Activated CD8-positive, alpha-beta memory T cell treated with anti-CD3 and anti-CD28 coated beads, Interleukin-2, amount 50 U/mL, for 24 hours (primary cell): ENCODE measurements around the gene DPYD.

Experiments
- DNase-seq: peaks from one replicate; pipeline ENCODE4 v3.0.0-alpha.2; 2020; ENCODE audit errors: extremely low read depth

DPYD gene

DNA sequence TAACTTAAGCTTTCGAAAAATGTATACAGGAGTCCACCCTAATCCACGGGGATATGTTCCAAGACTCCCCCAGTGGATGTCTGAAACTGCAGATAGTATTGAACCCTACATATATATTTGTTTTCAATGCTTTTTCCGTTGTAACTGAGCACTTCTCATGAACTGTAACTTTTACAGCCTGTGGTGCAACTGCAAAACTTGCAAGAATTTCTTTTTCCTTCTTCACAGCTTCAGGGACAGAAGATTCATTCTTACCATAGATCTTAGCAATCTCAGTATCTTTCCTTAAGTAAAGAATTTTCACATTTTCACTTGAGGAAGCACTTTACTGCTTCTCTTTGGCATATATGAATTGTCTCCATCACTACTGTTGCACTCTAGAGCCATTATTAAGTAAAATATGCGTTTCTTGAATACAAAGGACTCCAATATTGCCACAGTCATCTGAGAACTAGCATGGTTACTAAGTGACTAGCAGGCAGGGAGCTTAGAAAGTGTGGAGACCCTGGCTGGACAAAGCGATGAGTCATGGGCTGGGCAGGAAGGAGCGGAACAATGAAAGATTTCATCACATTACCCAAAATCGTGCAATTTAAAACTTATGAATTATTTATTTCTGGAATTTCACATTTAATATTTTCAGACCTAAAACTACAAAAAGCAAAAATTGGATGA is 14.1 kb downstream of the DPYD start:
- no peak for DNase-seq

DNA sequence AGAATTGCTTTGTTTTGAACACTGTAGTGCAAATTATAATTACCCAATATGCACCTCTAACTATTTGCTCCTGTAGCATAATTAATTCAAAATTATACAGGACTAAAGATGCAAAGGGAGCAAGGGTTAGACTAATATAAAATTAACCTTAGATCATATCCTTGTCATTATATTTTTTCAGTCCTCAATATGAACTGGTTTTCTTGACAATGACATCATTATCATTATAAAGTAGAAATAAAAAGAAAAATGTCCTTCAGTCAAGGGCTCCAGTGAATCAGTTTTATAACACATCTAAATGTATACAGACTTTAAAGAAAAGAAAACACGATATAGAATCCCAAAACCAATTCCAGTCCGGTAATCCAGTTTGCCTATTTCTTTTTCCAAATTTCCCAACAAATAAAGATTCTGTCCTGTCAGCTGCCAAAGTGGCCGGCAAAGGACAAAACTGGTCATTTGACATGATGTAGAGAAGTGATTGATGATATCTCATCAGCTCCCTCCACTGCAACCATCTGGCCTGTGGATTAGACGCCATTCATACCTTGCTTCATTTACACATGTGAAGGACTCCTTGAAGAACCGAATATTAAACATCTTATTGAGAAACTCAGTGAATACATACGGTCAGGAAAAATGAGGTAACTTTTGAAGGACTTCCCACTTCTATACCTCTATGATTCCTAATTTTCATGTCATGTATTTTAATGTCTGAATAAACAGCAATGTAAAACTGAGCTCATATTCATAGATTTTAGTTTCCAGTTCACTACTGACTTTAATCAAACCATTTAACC is 15.5 kb downstream of the DPYD start:
- no peak for DNase-seq

DNA sequence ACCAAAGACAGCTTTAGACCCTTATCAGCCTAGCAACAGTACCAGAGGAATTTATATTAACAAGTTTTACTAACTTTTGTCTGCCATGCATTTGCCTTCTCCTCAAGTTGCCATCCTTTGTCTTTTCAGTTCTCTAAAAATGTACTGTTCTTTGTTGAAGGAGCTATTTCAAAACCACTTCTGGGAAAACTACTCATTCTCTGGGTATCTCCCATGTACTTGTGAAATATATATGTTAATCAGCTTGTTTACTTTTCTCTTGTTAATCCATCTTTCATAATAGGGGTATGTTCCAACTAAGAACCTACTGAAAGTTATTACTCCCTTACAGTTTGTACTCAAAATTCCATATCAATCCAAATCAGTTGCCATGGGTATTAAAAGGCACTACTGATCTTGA is 16.3 kb downstream of the DPYD start:
- no peak for DNase-seq

DNA sequence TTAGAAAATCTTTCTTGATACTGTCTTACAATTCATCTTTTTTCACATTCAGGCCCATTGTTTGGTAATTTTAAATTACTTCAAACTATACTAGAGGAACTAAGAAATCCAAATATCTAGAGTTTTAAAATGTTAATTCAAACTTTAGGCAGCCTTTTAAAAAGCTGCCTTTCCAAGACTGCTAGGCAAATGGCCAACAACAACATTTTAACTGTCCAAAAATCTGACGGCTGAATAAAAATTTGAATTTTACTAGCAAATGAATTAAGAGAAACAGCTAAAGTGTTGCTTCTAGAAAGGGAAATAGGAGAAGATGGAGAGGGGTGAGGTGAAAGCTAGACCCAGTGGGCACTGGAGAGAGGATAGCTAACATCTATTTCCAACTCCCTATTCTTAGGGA is 17.2 kb downstream of the DPYD start:
- no peak for DNase-seq

DNA sequence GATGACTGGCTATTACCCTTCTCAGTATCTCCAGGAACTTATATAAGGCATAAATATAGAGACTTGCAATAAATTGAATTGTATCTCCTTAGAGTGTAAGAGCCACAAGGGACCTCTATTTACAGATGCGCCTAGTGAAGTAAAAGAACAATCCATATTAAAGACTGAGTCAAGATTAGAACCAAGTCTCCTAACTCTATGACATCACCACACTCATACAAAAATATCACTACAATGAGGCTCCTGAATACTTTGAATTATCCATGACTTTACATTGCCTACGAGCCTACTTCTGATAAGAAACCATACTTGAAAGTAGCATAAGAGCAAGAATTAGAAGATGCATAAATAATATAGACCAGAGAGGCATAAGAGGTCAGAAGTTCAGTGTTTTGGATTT is 18.8 kb downstream of the DPYD start:
- no peak for DNase-seq

DNA sequence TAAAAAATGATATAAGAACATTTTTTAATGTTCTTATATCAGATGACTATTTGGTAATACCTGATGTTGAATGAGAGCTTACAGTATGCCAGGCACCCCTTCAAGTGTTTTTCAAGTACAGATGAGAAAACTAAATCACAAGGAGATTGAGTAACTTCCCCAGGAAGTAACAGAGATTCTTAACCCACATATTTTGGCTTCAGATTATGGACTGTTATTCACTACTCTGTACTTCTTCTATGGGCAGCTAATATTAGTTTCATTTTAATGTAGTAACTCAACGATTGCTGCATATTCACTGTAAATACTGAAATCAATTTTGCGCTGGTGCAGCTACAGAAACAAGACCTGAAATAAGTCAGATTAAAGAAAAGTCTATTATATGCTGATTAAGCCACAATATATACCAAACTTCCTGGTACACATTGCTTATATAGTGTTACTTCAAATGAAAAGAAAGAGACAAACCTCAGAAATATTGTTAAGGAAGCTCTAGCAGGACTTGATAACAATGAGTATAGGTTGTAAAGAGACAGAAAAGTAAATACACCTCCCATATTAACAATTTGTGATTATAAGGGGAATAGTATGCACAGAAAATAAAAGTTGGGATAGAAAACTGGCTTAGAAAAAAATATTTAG is 19.7 kb downstream of the DPYD start:
- no peak for DNase-seq

DNA sequence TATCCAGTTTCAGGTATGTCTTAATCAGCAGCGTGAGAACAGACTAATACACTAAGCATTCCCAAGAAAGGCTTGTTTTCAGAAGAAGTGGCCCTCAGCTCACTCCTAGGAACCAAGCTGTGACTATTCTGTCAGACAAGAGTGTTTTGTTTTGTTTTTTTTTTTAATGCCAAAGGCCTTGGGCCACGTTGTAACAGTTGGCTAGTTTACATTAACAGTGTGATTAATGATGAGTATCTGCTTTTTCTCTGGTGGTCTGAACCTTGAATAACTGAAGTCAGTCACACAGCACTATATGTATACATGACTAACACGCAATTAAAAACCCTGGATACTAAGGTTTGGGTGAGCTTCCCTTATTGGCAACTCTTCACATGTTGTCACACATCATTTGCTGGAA is 21.9 kb downstream of the DPYD start:
- DNase-seq, result no peak

DNA sequence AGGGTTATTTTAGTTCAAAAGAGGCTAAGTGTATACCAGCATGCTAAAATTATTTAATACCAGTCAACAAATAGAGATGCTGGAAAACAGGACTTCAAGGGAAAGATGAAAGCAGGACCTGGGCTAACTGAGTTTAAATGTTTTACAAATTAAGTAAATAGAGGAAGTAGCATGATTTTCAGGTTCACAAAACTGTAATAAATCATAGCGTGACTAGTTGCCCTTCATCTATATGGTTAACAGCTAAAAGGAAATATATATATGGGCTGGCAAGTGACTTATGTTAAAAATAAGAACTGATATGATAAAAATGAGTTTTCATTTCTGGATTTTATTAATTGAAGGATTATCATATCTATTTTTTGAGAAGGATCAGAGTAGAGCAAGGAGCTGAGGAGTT is 25.6 kb downstream of the DPYD start:
- no peak for DNase-seq

DNA sequence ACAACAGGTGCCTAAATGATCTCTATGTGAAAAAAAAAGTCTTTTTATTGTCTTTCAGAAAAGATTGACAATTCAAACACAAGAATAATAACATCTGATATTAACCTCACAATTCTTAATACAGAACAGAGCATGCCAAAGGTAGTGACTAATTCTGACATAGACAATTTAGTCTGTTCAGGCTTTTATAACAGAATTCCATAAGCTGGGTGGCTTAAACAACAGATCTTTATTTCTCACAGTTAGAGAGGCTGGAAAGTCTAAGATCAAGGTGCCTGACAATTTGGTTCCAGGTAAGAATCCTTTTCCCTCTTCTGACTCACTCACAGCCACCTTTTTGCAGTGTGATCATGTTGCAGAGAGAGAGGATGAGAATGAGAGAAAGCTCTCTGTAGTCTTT is 27.0 kb downstream of the DPYD start:
- no peak for DNase-seq

DNA sequence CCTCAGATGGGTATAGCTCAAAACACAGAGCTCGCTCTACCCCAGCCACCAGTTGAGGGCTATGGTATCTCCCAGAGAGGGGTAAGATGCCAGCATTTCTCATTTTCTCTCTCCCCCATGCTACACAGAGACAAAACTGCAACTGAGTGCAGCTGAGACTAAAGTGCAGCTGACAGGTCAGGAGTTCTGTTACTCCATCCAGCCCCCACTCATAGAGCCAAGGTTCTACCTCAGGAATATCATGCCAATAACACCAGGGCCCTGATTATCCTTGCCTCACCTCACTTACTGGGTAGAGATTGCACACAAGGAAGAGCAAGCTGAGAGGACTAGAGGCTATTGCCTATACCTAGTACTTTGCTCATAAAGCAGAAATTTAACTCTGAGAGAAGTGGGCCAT is 34.6 kb downstream of the DPYD start:
- DNase-seq, result no peak

DNA sequence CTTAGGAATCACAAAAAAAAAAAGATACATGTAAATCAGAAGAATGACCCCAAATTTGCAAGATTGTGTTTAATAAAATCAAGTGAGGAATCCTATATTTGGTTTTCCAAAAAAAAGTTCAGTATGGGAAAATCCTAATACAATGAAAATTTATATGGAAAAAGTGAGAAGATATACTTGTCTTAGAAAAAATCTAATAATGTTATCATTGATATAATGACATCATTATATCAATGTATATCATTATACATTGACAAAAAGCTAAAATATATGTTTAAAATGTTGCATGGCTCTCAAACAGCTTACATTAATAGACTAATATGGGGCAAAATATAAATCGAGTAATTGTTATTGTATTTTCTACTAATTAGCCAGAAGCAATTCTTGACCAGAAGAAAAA is 37.0 kb downstream of the DPYD start:
- DNase-seq, result no peak

DNA sequence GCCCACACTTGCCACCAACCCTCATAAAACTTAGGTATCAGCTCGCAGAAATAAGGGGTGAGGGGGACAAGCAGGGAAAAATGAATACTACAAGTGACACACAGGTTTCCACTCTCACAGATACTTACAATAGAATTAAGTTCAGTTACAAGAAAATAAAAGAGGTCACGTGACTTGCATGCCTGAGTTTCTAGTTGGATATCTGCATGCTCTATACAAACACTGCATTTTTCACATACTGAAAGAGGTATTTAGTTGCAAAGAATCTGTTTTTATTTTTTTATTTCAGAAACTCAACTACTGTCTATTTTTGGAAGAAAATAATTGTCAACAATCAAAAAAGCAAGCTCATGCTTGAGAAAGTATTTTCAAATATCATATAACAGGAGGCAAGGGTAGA is 43.5 kb downstream of the DPYD start:
- no peak for DNase-seq

DNA sequence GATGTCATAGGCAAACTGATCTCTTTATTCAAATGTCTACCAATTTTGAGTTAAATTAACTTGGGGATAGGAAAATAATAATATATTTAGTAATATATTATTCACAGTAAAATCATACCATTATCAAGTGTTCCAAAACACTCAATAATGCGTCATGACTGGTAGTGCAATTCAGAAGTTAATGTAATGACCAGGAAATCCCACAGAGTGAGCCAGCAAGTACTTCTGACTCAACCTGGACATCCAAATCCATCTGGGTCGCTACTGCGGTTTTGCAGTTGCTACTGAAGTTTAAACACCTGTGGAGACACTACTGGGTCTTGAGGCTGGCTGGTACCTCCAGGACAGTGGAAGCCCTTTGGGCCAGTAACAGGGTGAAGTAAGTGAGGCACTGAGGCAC is 44.8 kb downstream of the DPYD start:
- no peak for DNase-seq

DNA sequence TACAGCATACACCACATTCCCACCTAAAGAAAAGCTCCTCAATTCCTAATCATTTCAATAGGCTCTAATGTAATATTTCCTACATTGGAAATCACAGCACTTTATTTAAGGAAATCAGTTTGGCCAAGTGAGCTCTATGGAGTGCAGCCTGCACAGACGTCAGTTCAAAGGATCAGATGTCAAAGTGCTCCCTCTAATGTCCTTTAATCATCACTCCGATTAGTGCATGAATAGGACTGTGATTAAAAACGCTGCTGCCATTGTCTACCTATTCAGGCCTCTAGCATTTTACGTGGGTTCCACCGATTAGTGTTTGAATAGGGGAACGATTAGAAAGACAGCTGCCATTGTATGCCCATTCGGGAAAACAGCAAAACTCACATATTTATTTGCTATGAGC is 50.2 kb downstream of the DPYD start:
- DNase-seq, result no peak

DNA sequence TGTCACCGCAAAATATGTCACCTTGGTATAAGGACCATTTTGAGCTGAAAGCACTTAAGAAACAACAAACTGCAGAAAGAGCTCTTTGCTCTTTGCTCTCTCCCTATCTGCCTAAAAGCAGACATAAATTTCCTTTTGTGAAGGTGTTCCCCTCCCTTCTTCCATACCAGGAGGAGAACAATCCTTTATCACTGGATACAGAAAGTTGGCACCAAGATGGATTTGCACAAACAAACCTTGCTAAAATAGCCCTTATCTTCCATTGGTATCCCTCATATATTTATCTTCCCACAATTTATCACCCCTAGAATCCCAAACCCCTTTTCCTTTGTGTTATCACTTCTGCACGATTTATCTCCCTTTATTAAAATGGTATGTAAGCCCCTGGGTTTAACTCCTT is 51.4 kb downstream of the DPYD start:
- DNase-seq, result no peak

DNA sequence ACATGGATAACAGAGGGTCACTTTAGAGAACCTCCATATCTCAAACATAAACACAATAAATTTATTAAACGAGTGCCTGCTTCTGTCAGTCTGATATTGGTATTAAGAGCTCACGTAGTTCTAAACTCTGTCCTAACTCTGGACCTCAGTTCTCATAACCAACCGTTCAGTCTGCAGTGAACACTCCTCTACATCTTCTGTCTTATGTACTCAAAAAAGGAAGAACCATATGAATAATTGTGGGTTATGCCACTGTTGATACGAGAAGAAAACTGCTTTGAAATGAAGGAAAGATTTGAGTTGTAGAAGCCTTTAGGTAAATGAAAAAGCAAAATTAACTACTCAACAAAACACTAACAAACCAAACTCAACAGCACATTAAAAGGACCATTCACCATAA is 53.7 kb downstream of the DPYD start:
- no peak for DNase-seq

DNA sequence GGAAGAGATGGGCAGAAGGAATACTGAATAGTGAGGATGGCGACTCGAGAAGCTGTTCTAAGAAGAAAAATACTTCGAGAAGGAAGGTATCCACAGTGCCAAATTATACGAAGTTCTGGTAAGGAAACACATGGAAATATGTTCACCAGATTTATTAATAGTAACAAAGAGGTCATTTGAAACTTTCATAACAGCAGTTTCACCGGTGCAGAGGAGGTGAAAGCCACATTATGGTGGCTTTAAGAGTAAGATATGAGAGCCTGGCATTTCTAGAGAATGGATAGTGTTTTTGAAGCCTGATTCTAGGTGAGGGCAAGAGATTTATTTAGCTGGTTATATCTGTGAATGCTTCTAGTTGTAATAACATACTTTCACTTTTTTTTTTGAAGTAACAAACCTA is 56.2 kb downstream of the DPYD start:
- no peak for DNase-seq

DNA sequence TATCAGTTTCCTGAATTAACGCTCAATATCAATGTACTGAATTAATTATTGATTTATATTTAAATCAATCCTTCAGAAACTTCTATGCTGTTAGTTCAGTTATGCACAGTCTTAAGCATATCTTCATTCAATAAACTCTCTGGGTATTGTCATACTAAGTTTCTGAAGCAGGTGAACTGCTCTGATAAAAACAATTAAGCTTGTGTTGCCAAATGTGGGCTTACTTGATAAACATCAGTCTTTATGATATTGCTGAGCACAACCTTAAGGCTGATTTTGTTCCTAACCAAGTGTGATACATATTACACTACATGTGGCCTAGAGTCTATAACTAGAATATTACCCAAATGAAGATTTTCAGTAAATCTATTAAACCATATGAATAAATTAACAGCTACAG is 67.6 kb downstream of the DPYD start:
- no peak for DNase-seq

DNA sequence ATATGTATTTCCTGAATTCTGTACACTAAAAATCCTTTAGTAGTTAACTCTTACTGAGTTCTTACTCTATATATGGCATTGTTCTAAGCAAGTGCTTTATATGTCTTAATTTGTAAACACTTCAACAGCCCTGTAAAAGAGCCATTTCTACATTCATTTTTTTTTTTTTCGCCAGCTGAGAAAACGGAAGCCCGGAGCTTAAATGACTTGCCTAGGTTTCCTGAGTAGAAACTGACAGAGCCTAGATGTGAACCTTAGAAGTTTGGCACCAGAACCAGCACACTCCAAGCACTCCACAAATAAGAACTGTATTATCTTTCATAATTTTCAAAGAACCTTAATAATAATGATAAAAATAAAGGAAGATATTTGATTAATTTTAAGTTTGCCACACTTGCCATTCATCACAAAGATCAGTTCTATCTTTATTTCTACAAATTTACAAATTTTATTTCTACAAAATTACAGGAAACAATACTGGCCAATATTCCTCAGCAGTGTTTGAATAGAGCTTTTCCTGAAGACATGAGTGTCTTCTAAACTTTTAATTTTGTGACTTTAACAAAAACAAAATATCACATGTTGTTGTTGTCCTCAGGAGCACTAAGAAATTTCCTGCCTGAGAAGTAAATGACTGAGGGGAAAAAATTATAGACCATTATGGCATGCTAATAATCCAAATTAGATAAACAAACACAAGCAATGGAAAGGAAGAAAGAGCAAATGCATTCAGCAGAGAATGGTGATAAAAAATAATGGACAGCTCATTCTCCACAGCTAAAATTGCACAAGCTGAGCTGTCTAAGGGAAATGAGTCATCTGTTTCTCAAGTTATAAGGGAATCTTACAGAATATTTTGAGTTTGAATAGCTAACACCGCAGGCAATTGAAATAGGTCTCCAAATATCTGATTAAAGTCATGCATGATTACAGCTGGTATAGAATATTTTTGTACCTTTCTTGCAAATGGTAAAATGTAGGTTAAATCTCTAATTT is 71.2 kb downstream of the DPYD start:
- no peak for DNase-seq

DNA sequence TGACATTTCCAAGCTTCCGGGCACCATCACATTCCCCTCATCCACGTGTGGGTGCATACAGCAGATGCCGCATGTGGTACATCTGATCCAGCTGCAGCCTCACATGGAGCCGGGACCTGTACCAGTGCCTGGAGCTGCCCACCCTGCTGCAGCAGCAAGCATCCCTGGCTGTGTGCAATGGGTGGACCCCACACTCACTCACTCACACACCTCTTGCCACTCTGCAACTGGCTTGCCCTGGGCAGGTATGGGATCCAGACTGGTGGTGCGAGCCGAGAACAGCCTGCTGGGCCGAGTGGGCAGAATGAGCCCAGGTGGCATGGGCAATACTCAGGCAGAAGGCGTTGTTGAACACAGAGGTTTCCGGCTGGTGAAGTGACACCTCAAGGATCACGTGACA is 75.0 kb downstream of the DPYD start:
- DNase-seq, result no peak

DNA sequence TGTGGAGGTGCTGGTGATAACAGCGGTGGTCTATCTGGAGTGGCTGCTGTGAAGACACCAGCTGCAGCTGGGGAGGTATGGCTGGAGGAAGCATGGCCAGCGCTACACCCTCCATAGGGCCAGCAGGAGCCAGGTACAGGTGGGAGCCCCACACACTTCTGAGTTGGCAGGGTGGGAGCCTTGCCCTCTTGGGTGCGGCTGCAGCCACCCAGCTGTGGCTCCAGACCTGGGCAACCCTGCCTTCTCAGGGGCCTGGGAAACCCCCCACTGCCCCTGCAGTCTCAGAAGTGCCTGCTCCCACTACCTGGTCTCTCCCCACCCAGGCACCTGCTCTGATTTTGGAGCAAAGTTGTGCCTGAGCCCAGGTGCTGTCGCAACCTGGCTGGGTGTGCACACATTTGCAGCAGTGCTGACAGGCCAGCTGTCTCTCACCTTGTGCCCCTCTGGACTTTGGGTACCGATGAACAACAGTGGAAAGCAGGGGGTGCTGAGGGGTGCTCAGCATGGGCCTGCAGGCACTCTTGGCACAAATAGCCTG is 76.2 kb downstream of the DPYD start:
- no peak for DNase-seq

DNA sequence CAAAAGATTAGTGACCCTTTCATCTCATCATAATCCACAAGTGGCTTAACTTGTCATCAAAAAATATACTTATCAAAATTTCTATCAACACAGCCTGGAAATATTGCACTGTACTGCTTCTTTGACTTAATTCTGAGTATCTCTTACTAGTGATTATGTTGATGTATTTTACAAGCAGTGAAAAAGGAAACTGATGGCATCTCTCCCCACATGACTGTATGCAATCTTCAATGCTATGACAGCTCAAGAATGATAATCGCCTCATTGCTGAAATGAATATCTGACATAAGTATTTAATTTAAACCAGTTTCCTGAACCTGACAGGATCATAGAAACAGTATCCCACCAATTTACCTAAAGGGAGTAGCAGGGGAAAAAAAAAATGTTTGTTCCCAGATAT is 79.5 kb downstream of the DPYD start:
- DNase-seq, result no peak
